Muscle of leg (tissue), 11 donors: Measurements from ENCODE around the gene SPEM3. TPM values are rescaled to one million over a fixed set of nuclear protein-coding genes. Genes with fewer than 3 reads are reported as not detected.

ENCODE experiments used
- DNase-seq: peaks from one replicate; pipeline ENCODE4 v3.0.0; 2013
- H3K27ac ChIP-seq: one replicate; pipeline ENCODE4 v1.5.1; 2013; ENCODE audit warnings: mild to moderate bottlenecking, low read length, control low read depth
- H3K27me3 ChIP-seq: one replicate; pipeline ENCODE4 v1.6.1; 2013; ENCODE audit warnings: low read length; ENCODE audit not compliant: control insufficient read depth, insufficient read depth
- H3K36me3 ChIP-seq: one replicate; pipeline ENCODE4 v1.6.1; 2013; ENCODE audit warnings: low read length; ENCODE audit not compliant: control insufficient read depth, insufficient read depth
- H3K4me1 ChIP-seq: one replicate; pipeline ENCODE4 v1.6.1; 2013; ENCODE audit warnings: low read length; ENCODE audit not compliant: control insufficient read depth, insufficient read depth
- H3K4me3 ChIP-seq: one replicate; pipeline ENCODE4 v1.5.1; 2013; ENCODE audit warnings: low read length, control low read depth
- H3K9me3 ChIP-seq: replicated peaks from 2 replicates; pipeline ENCODE4 v1.6.1; 2013; ENCODE audit warnings: low read depth, low read length; ENCODE audit not compliant: control insufficient read depth
- WGBS: methylation state at CpG from one replicate; pipeline ENCODE4 v1.1.5; 2013; ENCODE audit warnings: missing lambda C conversion rate; ENCODE audit not compliant: insufficient coverage; 5-methylcytosine and 5-hydroxymethylcytosine counted together
- polyA plus RNA-seq, 8 donors: library from polyadenylated mRNA; unstranded; fragments of 120-200 nt; gene quantifications; one replicate each; pipeline versions ENCODE4 v1.2.1 to v1.2.3, GENCODE V29; 2013; ENCODE audit warnings: inconsistent platforms in 1 of 8, low replicate concordance in 1 of 8; ENCODE audit not compliant: insufficient read length in 8 of 8, insufficient read depth in 1 of 8
- total RNA-seq: library from RNA; stranded (reverse); fragments of 120-200 nt; gene quantifications from one replicate; pipeline ENCODE4 v1.2.4, GENCODE V29; 2013

Gene SPEM3
- total and polyA plus RNA-seq, 9 donors = 0.26 TPM; not detected in 8

- no peak overlapping the region for H3K4me3 ChIP-seq
- H3K9me3 ChIP-seq = no peaks in the 10 kb centered on the region
- H3K4me1 ChIP-seq = peaks cover 14% of the 10 kb centered on the region
- H3K27me3 ChIP-seq = no peaks in the 10 kb centered on the region
- no peak for DNase-seq
- H3K27ac ChIP-seq = no peak overlapping the region
- WGBS = 89% methylated on average over 29 of the region's 44 CpGs
- H3K36me3 ChIP-seq = peaks cover 60% of the 10 kb centered on the region
Observed at GRCh38 chr17:7462474-7463371, 34.1 kb downstream of the SPEM3 start.

- H3K36me3 ChIP-seq = peaks cover 59% of the 10 kb centered on the region
- DNase-seq = no peak
- 96% methylated on average over 8 of the region's 14 CpGs for WGBS
- H3K4me1 ChIP-seq = peaks cover 14% of the 10 kb centered on the region
- H3K27ac ChIP-seq = no peak overlapping the region
- no peaks in the 10 kb centered on the region for H3K9me3 ChIP-seq
- no peak overlapping the region for H3K4me3 ChIP-seq
- H3K27me3 ChIP-seq = no peaks in the 10 kb centered on the region
Observed at GRCh38 chr17:7463372-7463846, 34.8 kb downstream of the SPEM3 start.

GRCh38 chr17:7464081-7464480, 35.4 kb downstream of the SPEM3 start:
- no peak overlapping the region for H3K4me3 ChIP-seq
- no peaks in the 10 kb centered on the region for H3K27me3 ChIP-seq
- H3K9me3 ChIP-seq = no peaks in the 10 kb centered on the region
- 90% methylated on average over 3 of the region's 9 CpGs for WGBS
- DNase-seq = no peak
- no peak overlapping the region for H3K27ac ChIP-seq
- peaks cover 57% of the 10 kb centered on the region for H3K36me3 ChIP-seq
- H3K4me1 ChIP-seq = peaks cover 14% of the 10 kb centered on the region

GRCh38 chr17:7465597-7466275, 37.1 kb downstream of the SPEM3 start:
- no peak for DNase-seq
- Histone ChIP-seq H3K27me3 (no peaks in the 10 kb centered on the region), H3K4me1 (peaks cover 14% of the 10 kb centered on the region), H3K36me3 (peaks cover 50% of the 10 kb centered on the region), H3K27ac (no peak overlapping the region), H3K4me3 (no peak overlapping the region), H3K9me3 (no peaks in the 10 kb centered on the region)
- WGBS = 90% methylated on average over 27 of the region's 33 CpGs

- H3K36me3 ChIP-seq = peaks cover 47% of the 10 kb centered on the region
- 75% methylated on average over 5 of the region's 9 CpGs for WGBS
- no peak overlapping the region for H3K27ac ChIP-seq
- no peak overlapping the region for H3K4me3 ChIP-seq
- peaks cover 14% of the 10 kb centered on the region for H3K4me1 ChIP-seq
- DNase-seq = no peak
- H3K9me3 ChIP-seq = no peaks in the 10 kb centered on the region
- no peaks in the 10 kb centered on the region for H3K27me3 ChIP-seq
Observed at GRCh38 chr17:7466318-7466638, 37.6 kb downstream of the SPEM3 start.

- no peak for DNase-seq
- Histone ChIP-seq H3K4me1 (peaks cover 14% of the 10 kb centered on the region), H3K4me3 (no peak overlapping the region), H3K36me3 (peaks cover 43% of the 10 kb centered on the region), H3K27me3 (no peaks in the 10 kb centered on the region), H3K27ac (no peak overlapping the region), H3K9me3 (no peaks in the 10 kb centered on the region)
- 73% methylated on average over 13 of the region's 16 CpGs for WGBS
Observed at GRCh38 chr17:7466639-7467341, 38.1 kb downstream of the SPEM3 start.

- Histone ChIP-seq H3K27ac (no peak overlapping the region), H3K4me1 (peaks cover 14% of the 10 kb centered on the region)
- 83% methylated on average over 2 of the region's 3 CpGs for WGBS
Observed at GRCh38 chr17:7467498-7467897, 38.8 kb downstream of the SPEM3 start.

GRCh38 chr17:7468290-7468689, 39.6 kb downstream of the SPEM3 start:
- H3K36me3 ChIP-seq = peaks cover 28% of the 10 kb centered on the region
- WGBS = 90% methylated on average over 10 of the region's 11 CpGs

More at GRCh38 chr17:7467498-7467897, 38.8 kb downstream of the SPEM3 start:
- no peak for DNase-seq
- no peaks in the 10 kb centered on the region for H3K9me3 ChIP-seq
- H3K27me3 ChIP-seq = no peaks in the 10 kb centered on the region
- H3K36me3 ChIP-seq = peaks cover 36% of the 10 kb centered on the region
- no peak overlapping the region for H3K4me3 ChIP-seq

GRCh38 chr17:7468804-7469389, 40.2 kb downstream of the SPEM3 start:
- H3K36me3 ChIP-seq = peaks cover 22% of the 10 kb centered on the region
- peaks cover 14% of the 10 kb centered on the region for H3K4me1 ChIP-seq
- H3K27ac ChIP-seq = no peak overlapping the region
- H3K9me3 ChIP-seq = no peaks in the 10 kb centered on the region
- no peak overlapping the region for H3K4me3 ChIP-seq
- DNase-seq = no peak
- H3K27me3 ChIP-seq = no peaks in the 10 kb centered on the region
- WGBS = 81% methylated on average over 4 of the region's 12 CpGs

More at GRCh38 chr17:7468290-7468689, 39.6 kb downstream of the SPEM3 start:
- Histone ChIP-seq H3K9me3 (no peaks in the 10 kb centered on the region), H3K27me3 (no peaks in the 10 kb centered on the region), H3K4me1 (peaks cover 14% of the 10 kb centered on the region), H3K4me3 (no peak overlapping the region), H3K27ac (no peak overlapping the region)
- no peak for DNase-seq
